Endothelial cell of umbilical vein (primary cell): ENCODE results near the gene ZNF341. TPM values are rescaled to one million over a fixed set of nuclear protein-coding genes. Genes with fewer than 3 reads are reported as not detected.

ENCODE experiments used
- BruUV-seq: library from RNA; stranded (reverse); fragments of 400-500 nt; replicated peaks from 2 replicates; lab custom pipeline; 2021; lab: Mats Ljungman, UMichigan
- CTCF ChIA-PET: fragments of 300-600, 350-600 bp; sonication (Branson Sonifier 250); formaldehyde crosslinking; loops from one replicate; lab custom pipeline; 2021; ENCODE audit warnings: antibody characterized with exemption, inconsistent platforms; lab: Charles Lee
- POLR2A ChIA-PET: fragments of 300-600, 350-600 bp; sonication (Branson Sonifier 250); formaldehyde crosslinking; loops from one replicate; lab custom pipeline; 2021; ENCODE audit warnings: antibody characterized with exemption, inconsistent platforms; lab: Charles Lee
- DNase-seq: peaks from one replicate; pipeline ENCODE4 v3.0.0-alpha.2; 2011; ENCODE audit warnings: low read depth, low spot score
- FAIRE-seq: peaks from 2 replicates; lab custom pipeline; 2011; peaks lifted over from hg19 to GRCh38; lab: Jason Lieb, UNC
- H2AFZ ChIP-seq: 2 replicates; pipeline ENCODE4 v1.6.0; 2012; ENCODE audit warnings: low read depth, low read length, control low read depth, inconsistent platforms
- H3K27ac ChIP-seq: 2 replicates; pipeline ENCODE4 v1.5.1; 2011; ENCODE audit warnings: low read depth, mild to moderate bottlenecking, control low read depth, low read length, moderate library complexity; ENCODE audit not compliant: insufficient read depth
- H3K27me3 ChIP-seq, 2 experiments: 2 replicates each; pipeline versions ENCODE4 v1.6.0 to v1.6.1; 2011; ENCODE audit warnings: low read length in 2 of 2, mixed read lengths in 1 of 2; ENCODE audit not compliant: control insufficient read depth in 2 of 2, insufficient read depth in 2 of 2
- H3K36me3 ChIP-seq, 2 experiments: 2 replicates in 1 of 2; 3 replicates in 1 of 2; pipeline ENCODE4 v1.5.1; 2011; ENCODE audit warnings: low read length in 2 of 2, mild to moderate bottlenecking in 1 of 2, moderate library complexity in 1 of 2; ENCODE audit not compliant: control insufficient read depth in 2 of 2, insufficient read depth in 2 of 2; ENCODE audit errors: extremely low read depth in 1 of 2
- H3K4me1 ChIP-seq: 3 replicates; pipeline ENCODE4 v1.5.1; 2011; ENCODE audit warnings: mild to moderate bottlenecking, low read length; ENCODE audit not compliant: control insufficient read depth, insufficient read depth; ENCODE audit errors: extremely low read depth
- H3K4me2 ChIP-seq: 2 replicates; pipeline ENCODE4 v1.6.1; 2011; ENCODE audit warnings: low read length, control low read depth, mixed read lengths; ENCODE audit not compliant: insufficient read depth
- H3K4me3 ChIP-seq, 3 experiments: fragments of 200-600 bp in 1 of 3; sonication (generic), shearing (Covaris generic) in 1 of 3; replicated peaks in 1 of 3; 2 replicates each; pipeline ENCODE4 v1.5.1; 2011 to 2016; ENCODE audit warnings: control low read depth in 3 of 3, low read length in 3 of 3, mild to moderate bottlenecking in 2 of 3, inconsistent platforms in 1 of 3, low read depth in 1 of 3, moderate library complexity in 1 of 3; ENCODE audit not compliant: insufficient read depth in 1 of 3
- H3K79me2 ChIP-seq: 2 replicates; pipeline ENCODE4 v1.6.0; 2012; ENCODE audit warnings: low read length, inconsistent platforms; ENCODE audit not compliant: control insufficient read depth, insufficient read depth
- H3K9ac ChIP-seq: replicated peaks from 2 replicates; pipeline ENCODE3; 2011; ENCODE audit warnings: low read length, control low read depth; ENCODE audit not compliant: insufficient read depth; ENCODE audit errors: extremely low read depth
- H3K9me1 ChIP-seq: replicated peaks from 3 replicates; pipeline ENCODE4 v1.6.0; 2011; ENCODE audit warnings: mild to moderate bottlenecking, low read length; ENCODE audit not compliant: control insufficient read depth, insufficient read depth; ENCODE audit errors: extremely low read depth
- H3K9me3 ChIP-seq: replicated peaks from 2 replicates; pipeline ENCODE4 v1.5.1; 2012; ENCODE audit warnings: low read length, inconsistent platforms; ENCODE audit not compliant: control insufficient read depth, insufficient read depth
- H4K20me1 ChIP-seq: replicated peaks from 2 replicates; pipeline ENCODE3; 2011; ENCODE audit warnings: mild to moderate bottlenecking, low read length; ENCODE audit not compliant: control insufficient read depth, insufficient read depth; ENCODE audit errors: extremely low read depth
- FOS ChIP-seq: IDR thresholded peaks from 2 replicates; pipeline ENCODE4 v1.6.1; 2011; ENCODE audit warnings: mild to moderate bottlenecking, low read length, moderate library complexity, borderline replicate concordance; ENCODE audit not compliant: insufficient read depth
- JUN ChIP-seq: IDR thresholded peaks from 2 replicates; pipeline ENCODE4 v1.6.1; 2011; ENCODE audit warnings: borderline replicate concordance, low read depth; ENCODE audit not compliant: insufficient read length, insufficient read depth
- POLR2A ChIP-seq: IDR thresholded peaks from 2 replicates; pipeline ENCODE4 v1.6.1; 2012; ENCODE audit warnings: low read depth, mild to moderate bottlenecking, control low read depth, low read length
- POLR2AphosphoS5 ChIP-seq: IDR thresholded peaks from 2 replicates; pipeline ENCODE4 v1.6.1; 2012; ENCODE audit warnings: low read depth, mild to moderate bottlenecking, control low read depth, low read length, moderate library complexity; ENCODE audit not compliant: insufficient read depth
- dilution Hi-C: fragments of 300-500 bp; cut with MboI; formaldehyde crosslinking; loops from one replicate; pipeline ENCODE4 v1.15.0; 2019; ENCODE audit warnings: low sequenced_read_pairs; ENCODE audit not compliant: extremely low pct_ligation_motif_present
- intact Hi-C: fragments of 100-400 bp; cut with micrococcal nuclease; formaldehyde crosslinking; loops from one replicate; pipeline ENCODE4 v1.10.0; 2022
- polyA plus RNA-seq, 4 experiments: library from polyadenylated mRNA; depleted of rRNA in 3 of 4; stranded (reverse) in 3 of 4; unstranded in 1 of 4; fragments of >200 nt; gene quantifications; 2 replicates each; pipeline versions ENCODE4 v1.2.1 to v1.2.3, GENCODE V29; 2011 to 2012; ENCODE audit warnings: missing spikeins in 1 of 4
- total RNA-seq: library from RNA; stranded (reverse); gene quantifications from 2 replicates; pipeline ENCODE4 v1.2.3, GENCODE V29; 2021
- TF ChIP-seq, protein P1 (sequence below), 2 donors: IDR thresholded peaks; 1 replicate in 1 of 2; 2 replicates in 1 of 2; pipeline ENCODE4 v1.5.1; 2011; ENCODE audit warnings: low read length in 2 of 2, mild to moderate bottlenecking in 2 of 2, moderate library complexity in 2 of 2, control low read depth in 1 of 2, inconsistent platforms in 1 of 2, low read depth in 1 of 2; ENCODE audit not compliant: insufficient read depth in 1 of 2; ENCODE audit errors: extremely low read depth in 1 of 2

The ZNF341 gene
- total and polyA plus RNA-seq, 2 donors (not counting 3 experiments of a cell fraction or from before 2014, with no cell fraction given), result 4.9 TPM

DNA sequence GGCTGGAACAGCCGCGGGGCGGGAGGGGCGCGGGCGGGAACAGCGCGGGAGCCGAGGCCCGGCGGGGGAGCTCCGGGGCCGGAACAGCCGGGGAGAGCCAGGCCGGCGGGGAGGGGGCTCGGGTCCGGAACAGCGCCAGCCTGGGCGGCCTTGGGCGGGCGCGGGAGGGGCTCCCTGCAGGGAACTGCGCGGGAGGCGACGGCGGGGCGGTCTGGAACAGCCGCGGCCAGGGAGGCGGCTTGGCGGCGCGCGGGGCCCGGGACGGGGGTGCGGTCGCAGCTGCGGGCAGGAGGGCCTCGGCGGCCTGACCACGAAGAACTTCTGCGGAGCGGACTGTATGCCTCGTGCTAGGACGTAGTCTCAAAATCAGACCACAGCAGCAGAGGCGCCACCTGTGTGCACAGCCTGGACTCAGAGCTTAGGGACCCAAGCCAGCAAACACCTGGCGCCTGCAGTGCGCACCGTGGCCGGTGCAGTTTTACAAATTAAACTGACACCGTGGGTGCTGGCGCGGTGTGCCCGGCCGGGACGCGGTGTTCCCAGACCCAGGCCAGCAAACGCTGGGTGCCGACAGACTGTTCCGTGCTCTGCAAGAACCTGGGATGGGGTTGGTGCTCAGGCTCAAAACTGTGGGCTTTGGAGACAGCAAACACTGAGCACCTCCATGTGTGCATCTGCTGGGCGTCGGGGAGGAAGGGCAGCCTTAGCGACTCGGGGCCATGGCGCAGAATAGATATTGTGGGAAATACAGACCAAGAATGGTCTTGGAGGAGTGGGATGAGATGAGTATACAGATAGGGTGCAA is 572 bp downstream of the ZNF341 start:
- Histone ChIP-seq H3K36me3 (no peaks in the 10 kb centered on the region), H3K9me1 (no peaks in the 10 kb centered on the region), H3K27me3 (no peaks in the 10 kb centered on the region), H3K79me2 (no peaks in the 10 kb centered on the region), H3K4me2 (peak overlapping the region; percentile 74), H3K27ac (peak overlapping the region; percentile 53), H2AFZ (peak overlapping the region; percentile 87), H3K9ac (peak overlapping the region; percentile 35), H4K20me1 (no peaks in the 10 kb centered on the region), H3K4me3 (peak overlapping the region; percentile 17 to 59 (median 51)), H3K4me1 (peaks cover 22% of the 10 kb centered on the region), H3K9me3 (peaks cover 4% of the 10 kb centered on the region)
- CTCF ChIA-PET, result interaction anchor here (0.6 to 2.0 kb wide), 23 partner anchors 9 to 336 kb away, joined by 3 to 21 read pairs (median 4); partner anchors contain the start of genes ACTL10, CHMP4B and PXMP4
- FAIRE-seq (peak; percentile 63), DNase-seq (peak; percentile 76)
- TF ChIP-seq POLR2AphosphoS5 (peak; percentile 34), JUN (no peak), POLR2A (peak; percentile 68), FOS (no peak)
- TF ChIP-seq, protein P1, sequence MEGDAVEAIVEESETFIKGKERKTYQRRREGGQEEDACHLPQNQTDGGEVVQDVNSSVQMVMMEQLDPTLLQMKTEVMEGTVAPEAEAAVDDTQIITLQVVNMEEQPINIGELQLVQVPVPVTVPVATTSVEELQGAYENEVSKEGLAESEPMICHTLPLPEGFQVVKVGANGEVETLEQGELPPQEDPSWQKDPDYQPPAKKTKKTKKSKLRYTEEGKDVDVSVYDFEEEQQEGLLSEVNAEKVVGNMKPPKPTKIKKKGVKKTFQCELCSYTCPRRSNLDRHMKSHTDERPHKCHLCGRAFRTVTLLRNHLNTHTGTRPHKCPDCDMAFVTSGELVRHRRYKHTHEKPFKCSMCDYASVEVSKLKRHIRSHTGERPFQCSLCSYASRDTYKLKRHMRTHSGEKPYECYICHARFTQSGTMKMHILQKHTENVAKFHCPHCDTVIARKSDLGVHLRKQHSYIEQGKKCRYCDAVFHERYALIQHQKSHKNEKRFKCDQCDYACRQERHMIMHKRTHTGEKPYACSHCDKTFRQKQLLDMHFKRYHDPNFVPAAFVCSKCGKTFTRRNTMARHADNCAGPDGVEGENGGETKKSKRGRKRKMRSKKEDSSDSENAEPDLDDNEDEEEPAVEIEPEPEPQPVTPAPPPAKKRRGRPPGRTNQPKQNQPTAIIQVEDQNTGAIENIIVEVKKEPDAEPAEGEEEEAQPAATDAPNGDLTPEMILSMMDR (IDR thresholded peaks at IDR 0.05; ENCODE audit: extremely low read depth in 1 of 2, insufficient read depth in 1 of 2, low read depth in 1 of 2, low read length in 2 of 2), result no peak
- dilution Hi-C loops, result no loop called here
- TSS peak; percentile 25 for BruUV-seq
- intact Hi-C loops, result loop anchor here (1.0 to 5.0 kb wide), 6 partner anchors 45 to 395 kb away; partner anchors contain the start of genes CHMP4B and E2F1
- POLR2A ChIA-PET, result interaction anchor here (0.6 to 0.8 kb wide), 3 partner anchors 78 to 288 kb away, joined by 3 to 9 read pairs (median 5); no protein-coding TSS in a partner anchor
